ENCODE data around the gene SMURF2. TPM values are rescaled to one million over a fixed set of nuclear protein-coding genes. Genes with fewer than 3 reads are reported as not detected.
A peak's percentile ranks its signal among the peaks of the same experiment; 100 is the strongest.

SMURF2 gene
- total RNA-seq, 1 experiment from 2014 or later = 127 TPM

- H3K36me3 ChIP-seq (ENCODE audit: control insufficient read depth in 1 of 2, insufficient read depth in 2 of 2, low read length in 2 of 2) = no peaks in the 10 kb centered on the region
- H3K9ac ChIP-seq (ENCODE audit: low read length) = no peak overlapping the region
- DNase-seq (ENCODE audit: low read depth, low spot score) = no peak
- no peak for ATAC-seq
- peaks cover 29 to 89% of the 10 kb centered on the region in 2 experiments for H3K4me1 ChIP-seq (ENCODE audit: control insufficient read depth in 1 of 2, insufficient read depth in 2 of 2, low read length in 2 of 2)
- no peak overlapping the region for H3K4me3 ChIP-seq (replicated peaks in 1 of 2; ENCODE audit: low read depth in 1 of 2, low read length in 2 of 2)
- no peaks in the 10 kb centered on the region for H3K9me3 ChIP-seq (ENCODE audit: control insufficient read depth in 1 of 2, insufficient read depth in 1 of 2, low read depth in 1 of 2, low read length in 2 of 2)
- CTCF ChIA-PET = no interaction called here
- POLR2A ChIA-PET = no interaction called here
- H3K4me2 ChIP-seq (ENCODE audit: low read length) = 0 out of 2 replicates have a peak overlapping the region, but pooled peaks have one; percentile 1
- TF ChIP-seq POLR2AphosphoS5 (IDR thresholded peaks at IDR 0.05; ENCODE audit: low read depth, low read length) (no peak), CEBPB (IDR thresholded peaks at IDR 0.05; ENCODE audit: low read depth) (no peak), RAD21 (IDR thresholded peaks at IDR 0.05; ENCODE audit: low read depth) (no peak), ZBTB33 (IDR thresholded peaks at IDR 0.05; ENCODE audit: extremely low read depth, insufficient replicate concordance, low read length) (no peak), SRF (IDR thresholded peaks at IDR 0.05; ENCODE audit: low read depth) (no peak), EZH2phosphoT487 (IDR thresholded peaks at IDR 0.05; ENCODE audit: borderline replicate concordance) (no peak), REST (IDR thresholded peaks at IDR 0.05; ENCODE audit: low read depth) (no peak)
- no peaks in the 10 kb centered on the region for H3K27me3 ChIP-seq (ENCODE audit: insufficient read depth, low read length)
- RAD21 ChIA-PET (ENCODE audit: low non-redundant PET in 1 of 2, low total read pairs in 2 of 2, uncharacterized antibody in 2 of 2, unreplicated experiment in 2 of 2) = no interaction called here
- H3K79me2 ChIP-seq (ENCODE audit: insufficient read depth, low read length) = peaks cover 100% of the 10 kb centered on the region
- H2AFZ ChIP-seq (ENCODE audit: low read depth, low read length, poor library complexity, severe bottlenecking) = no peak overlapping the region
- H4K20me1 ChIP-seq (ENCODE audit: insufficient read depth) = peaks cover 48% of the 10 kb centered on the region
- BruUV-seq (replicated peaks) = no TSS peak
- intact Hi-C loops (cut with micrococcal nuclease) = loop anchor here (10.0 kb wide), 1 partner anchor 613 kb away; no protein-coding TSS in a partner anchor
- H3K9me2 ChIP-seq (ENCODE audit: insufficient read depth) = no peaks in the 10 kb centered on the region
- no peak overlapping the region for H3K27ac ChIP-seq (ENCODE audit: low read depth, low read length)
Observed at GRCh38 chr17:64627797-64628196, 34.3 kb downstream of the SMURF2 start.

All from HCT116 (cell line).